CD4-positive, alpha-beta memory T cell (primary cell): Measurements from ENCODE around the gene OPTC. TPM values are rescaled to one million over a fixed set of nuclear protein-coding genes. Genes with fewer than 3 reads are reported as not detected.

ENCODE experiments used
- CTCF ChIA-PET: fragments of 350-600 bp; sonication (Branson Sonifier 250); formaldehyde crosslinking; loops from one replicate; lab custom pipeline; 2021; ENCODE audit warnings: inconsistent platforms; ENCODE audit not compliant: partially characterized antibody; lab: Charles Lee
- POLR2A ChIA-PET: fragments of 350-600 bp; sonication (Branson Sonifier 250); formaldehyde crosslinking; loops from one replicate; lab custom pipeline; 2021; ENCODE audit not compliant: partially characterized antibody; lab: Charles Lee
- DNase-seq, 5 donors: peaks; one replicate each; pipeline versions ENCODE4 v3.0.0 to v3.0.0-alpha.2; 2020 to 2022; ENCODE audit warnings: mixed read lengths in 1 of 5
- H3K27ac ChIP-seq: one replicate; pipeline ENCODE4 v1.7.0; 2013; ENCODE audit warnings: low read depth, low read length
- H3K27me3 ChIP-seq: 2 replicates; pipeline ENCODE4 v1.7.0; 2013; ENCODE audit warnings: mild to moderate bottlenecking, low read length, moderate library complexity; ENCODE audit not compliant: insufficient read depth
- H3K36me3 ChIP-seq: 2 replicates; pipeline ENCODE4 v1.7.0; 2013; ENCODE audit warnings: mild to moderate bottlenecking, low read length, moderate library complexity; ENCODE audit not compliant: insufficient read depth
- H3K4me1 ChIP-seq: 2 replicates; pipeline ENCODE4 v1.7.0; 2013; ENCODE audit warnings: mild to moderate bottlenecking, low read length, moderate library complexity; ENCODE audit not compliant: insufficient read depth
- H3K4me3 ChIP-seq, 2 donors: one replicate each; pipeline ENCODE4 v1.7.0; 2013; ENCODE audit warnings: low read length in 2 of 2, mild to moderate bottlenecking in 1 of 2
- H3K9me3 ChIP-seq, 2 donors: one replicate each; pipeline ENCODE4 v1.7.0; 2013; ENCODE audit warnings: low read length in 2 of 2, control low read depth in 1 of 2; ENCODE audit not compliant: control insufficient read depth in 1 of 2
- H3K27ac Mint-ChIP-seq, 7 donors: one replicate each; pipeline ENCODE4 v1.8.0; 2020 to 2021; ENCODE audit warnings: mixed read lengths in 7 of 7, mild to moderate bottlenecking in 6 of 7, inconsistent platforms in 3 of 7, moderate library complexity in 3 of 7
- H3K27me3 Mint-ChIP-seq, 2 donors: one replicate each; pipeline ENCODE4 v1.8.0; 2020 to 2021; ENCODE audit warnings: mixed read lengths in 2 of 2
- H3K36me3 Mint-ChIP-seq, 2 donors: one replicate each; pipeline ENCODE4 v1.8.0; 2020 to 2021; ENCODE audit warnings: mixed read lengths in 2 of 2, inconsistent platforms in 1 of 2, mild to moderate bottlenecking in 1 of 2
- H3K4me1 Mint-ChIP-seq, 4 donors: one replicate each; pipeline ENCODE4 v1.8.0; 2020 to 2021; ENCODE audit warnings: mixed read lengths in 4 of 4, mild to moderate bottlenecking in 1 of 4
- H3K4me3 Mint-ChIP-seq, 8 donors: one replicate each; pipeline ENCODE4 v1.8.0; 2020 to 2021; ENCODE audit warnings: mixed read lengths in 8 of 8, mild to moderate bottlenecking in 7 of 8, moderate library complexity in 6 of 8, inconsistent platforms in 3 of 8
- H3K9me3 Mint-ChIP-seq, 8 donors: one replicate each; pipeline ENCODE4 v1.8.0; 2020 to 2021; ENCODE audit warnings: mixed read lengths in 8 of 8, mild to moderate bottlenecking in 5 of 8, inconsistent platforms in 3 of 8, moderate library complexity in 1 of 8
- intact Hi-C: fragments of 100-400 bp; cut with micrococcal nuclease; formaldehyde crosslinking; loops from one replicate; pipeline ENCODE4 v1.15.1; 2023
- polyA plus RNA-seq, 2 donors: library from polyadenylated mRNA; unstranded; fragments of 300-500 nt; fragmentation: Illumina TruSeq; gene quantifications; one replicate each; pipeline ENCODE4 v1.2.3, GENCODE V29; 2021
- total RNA-seq, 2 experiments: library from RNA; stranded (reverse); gene quantifications; one replicate each; pipeline ENCODE4 v1.2.3, GENCODE V29; 2021

Gene OPTC
- total and polyA plus RNA-seq, 4 experiments from 2014 or later, result not detected

GRCh38 chr1:203478986-203479385, 15.0 kb upstream of the OPTC start:
- no peaks in the 10 kb centered on the region for H3K36me3 ChIP-seq
- no peaks in the 10 kb centered on the region for H3K9me3 ChIP-seq
- Mint-ChIP-seq H3K4me1 (peaks cover 1 to 9% (median 6%) of the 10 kb centered on the region in 4 donors), H3K4me3 (no peak overlapping the region), H3K36me3 (no peaks in the 10 kb centered on the region), H3K27me3 (peaks cover 8 to 17% of the 10 kb centered on the region in 2 donors), H3K9me3 (no peaks in the 10 kb centered on the region), H3K27ac (no peak overlapping the region)
- H3K4me3 ChIP-seq, result no peak overlapping the region
- intact Hi-C loops, result no loop called here
- H3K4me1 ChIP-seq, result peaks cover 7% of the 10 kb centered on the region
- POLR2A ChIA-PET, result no interaction called here
- H3K27me3 ChIP-seq, result peaks cover 9% of the 10 kb centered on the region
- DNase-seq, result no peak
- H3K27ac ChIP-seq, result no peak overlapping the region
- CTCF ChIA-PET, result interaction anchor here (0.8 to 17.7 kb wide), 5 partner anchors 8 to 212 kb away, joined by 3 to 424 read pairs (median 4); no protein-coding TSS in a partner anchor

DNA sequence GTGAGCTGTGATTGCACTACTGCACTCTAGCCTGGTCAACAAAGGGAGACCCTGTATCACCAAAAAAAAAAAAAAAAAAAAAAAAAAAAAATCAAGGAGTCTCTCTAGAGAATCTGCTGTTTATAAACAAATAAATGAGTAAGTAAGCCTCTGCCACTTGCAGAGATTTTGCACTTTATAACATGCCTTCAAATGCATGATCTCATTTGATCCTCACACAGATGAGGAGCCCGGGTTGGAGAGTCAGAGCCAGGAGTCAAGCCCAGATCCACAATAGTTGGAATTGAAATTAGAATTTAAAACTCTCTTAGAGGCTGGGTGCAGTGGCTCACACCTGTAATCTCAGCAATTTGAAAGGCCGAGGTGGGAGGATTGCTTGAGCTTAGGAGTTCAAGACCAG, 14.3 kb upstream of the OPTC start:
- intact Hi-C loops, result no loop called here
- Mint-ChIP-seq H3K27ac (no peak overlapping the region), H3K27me3 (peaks cover 6 to 17% of the 10 kb centered on the region in 2 donors), H3K36me3 (no peaks in the 10 kb centered on the region), H3K4me3 (no peak overlapping the region), H3K9me3 (no peaks in the 10 kb centered on the region), H3K4me1 (peaks cover 1 to 9% (median 6%) of the 10 kb centered on the region in 4 donors)
- POLR2A ChIA-PET, result no interaction called here
- CTCF ChIA-PET, result interaction anchor here (0.8 to 17.7 kb wide), 4 partner anchors 8 to 212 kb away, joined by 3 to 424 read pairs (median 20); no protein-coding TSS in a partner anchor
- H3K36me3 ChIP-seq, result no peaks in the 10 kb centered on the region
- H3K27me3 ChIP-seq, result peaks cover 9% of the 10 kb centered on the region
- H3K27ac ChIP-seq, result no peak overlapping the region
- peaks cover 7% of the 10 kb centered on the region for H3K4me1 ChIP-seq
- H3K9me3 ChIP-seq, result no peaks in the 10 kb centered on the region
- no peak overlapping the region for H3K4me3 ChIP-seq
- no peak for DNase-seq

- Mint-ChIP-seq H3K4me1 (peaks cover 1 to 9% (median 6%) of the 10 kb centered on the region in 4 donors), H3K36me3 (no peaks in the 10 kb centered on the region), H3K27me3 (peaks cover 6 to 12% of the 10 kb centered on the region in 2 donors), H3K9me3 (no peaks in the 10 kb centered on the region), H3K27ac (peak overlapping the region in 1 of 7 donors; percentile 41), H3K4me3 (no peak overlapping the region)
- intact Hi-C loops, result no loop called here
- H3K9me3 ChIP-seq, result no peaks in the 10 kb centered on the region
- ChIA-PET POLR2A (no interaction called here), CTCF (interaction anchor here (1.7 to 17.7 kb wide), 3 partner anchors 7 to 213 kb away, joined by 4 to 424 read pairs (median 37); no protein-coding TSS in a partner anchor)
- H3K27me3 ChIP-seq, result peaks cover 9% of the 10 kb centered on the region
- no peaks in the 10 kb centered on the region for H3K36me3 ChIP-seq
- H3K4me3 ChIP-seq, result no peak overlapping the region
- no peak for DNase-seq
- peaks cover 7% of the 10 kb centered on the region for H3K4me1 ChIP-seq
- no peak overlapping the region for H3K27ac ChIP-seq
Measured at GRCh38 chr1:203480084-203480483, 13.9 kb upstream of the OPTC start.

- Histone ChIP-seq H3K27me3 (peaks cover 9% of the 10 kb centered on the region), H3K36me3 (no peaks in the 10 kb centered on the region), H3K4me1 (peaks cover 7% of the 10 kb centered on the region), H3K9me3 (no peaks in the 10 kb centered on the region), H3K4me3 (no peak overlapping the region), H3K27ac (no peak overlapping the region)
- Mint-ChIP-seq H3K27ac (peak overlapping the region in 3 of 7 donors; percentile 11 to 65 (median 28)), H3K9me3 (no peaks in the 10 kb centered on the region), H3K27me3 (peaks cover 6 to 10% of the 10 kb centered on the region in 2 donors), H3K4me3 (no peak overlapping the region), H3K4me1 (peaks cover 1 to 9% (median 6%) of the 10 kb centered on the region in 4 donors), H3K36me3 (no peaks in the 10 kb centered on the region)
- POLR2A ChIA-PET, result no interaction called here
- peak; percentile 31 to 55 (median 51) for DNase-seq
- CTCF ChIA-PET, result interaction anchor here (1.7 to 17.7 kb wide), 3 partner anchors 7 to 213 kb away, joined by 4 to 424 read pairs (median 37); no protein-coding TSS in a partner anchor
- intact Hi-C loops, result no loop called here
Measured at GRCh38 chr1:203480525-203481084, 13.3 kb upstream of the OPTC start.

- Mint-ChIP-seq H3K4me1 (peaks cover 1 to 9% (median 6%) of the 10 kb centered on the region in 4 donors), H3K4me3 (no peak overlapping the region), H3K36me3 (no peaks in the 10 kb centered on the region), H3K27me3 (peaks cover 2 to 6% of the 10 kb centered on the region in 2 donors), H3K9me3 (no peaks in the 10 kb centered on the region), H3K27ac (no peak overlapping the region)
- CTCF ChIA-PET, result interaction anchor here (17.7 kb wide), 1 partner anchor 214 kb away, joined by 424 read pairs; no protein-coding TSS in a partner anchor
- Histone ChIP-seq H3K27me3 (peaks cover 7% of the 10 kb centered on the region), H3K4me3 (no peak overlapping the region), H3K36me3 (no peaks in the 10 kb centered on the region), H3K27ac (no peak overlapping the region), H3K4me1 (peaks cover 7% of the 10 kb centered on the region), H3K9me3 (no peaks in the 10 kb centered on the region)
- intact Hi-C loops, result no loop called here
- POLR2A ChIA-PET, result no interaction called here
- no peak for DNase-seq
Measured at GRCh38 chr1:203481196-203481595, 12.8 kb upstream of the OPTC start.

GRCh38 chr1:203486618-203487370, 7.2 kb upstream of the OPTC start:
- no peak overlapping the region for H3K27ac ChIP-seq
- H3K9me3 ChIP-seq, result no peaks in the 10 kb centered on the region
- Mint-ChIP-seq H3K27me3 (peaks cover 2 to 4% of the 10 kb centered on the region in 2 donors), H3K4me3 (peak overlapping the region; percentile 79 to 86 (median 84)), H3K4me1 (peaks cover 1 to 22% (median 11%) of the 10 kb centered on the region in 4 donors), H3K9me3 (no peaks in the 10 kb centered on the region), H3K27ac (peak overlapping the region in 4 of 7 donors; percentile 42 to 89 (median 76)), H3K36me3 (no peaks in the 10 kb centered on the region)
- ChIA-PET CTCF (interaction anchor here (1.2 to 17.7 kb wide), 11 partner anchors 9 to 219 kb away, joined by 3 to 424 read pairs (median 7); no protein-coding TSS in a partner anchor), POLR2A (interaction anchor here (1.9 to 2.5 kb wide), 2 partner anchors 147 to 219 kb away, joined by 7 to 39 read pairs; no protein-coding TSS in a partner anchor)
- intact Hi-C loops, result loop anchor here (1.0 kb wide), 2 partner anchors 146 to 219 kb away; no protein-coding TSS in a partner anchor
- H3K4me1 ChIP-seq, result peaks cover 13% of the 10 kb centered on the region
- DNase-seq, result no peak
- no peaks in the 10 kb centered on the region for H3K36me3 ChIP-seq
- peaks cover 4% of the 10 kb centered on the region for H3K27me3 ChIP-seq
- H3K4me3 ChIP-seq, result no peak overlapping the region
